HG03097 (cell line): ENCODE data around the gene MYH14.

Experiments
- ATAC-seq: cut with Tn5 transposase; IDR thresholded peaks from one replicate; pipeline ENCODE4 v1.9.1; 2021; ENCODE audit not compliant: unreplicated experiment, low FRiP score

MYH14 gene

GRCh38 chr19:50203281-50204080, at the start of gene MYH14:
Gene MYH14, plus strand, starts transcription at chr19:50203622. Its CDS starts 6,744 bp downstream, at chr19:50210366.
- no peak for ATAC-seq

- ATAC-seq: no peak
Measured at GRCh38 chr19:50154529-50154928, 48.9 kb upstream of the MYH14 start.

GRCh38 chr19:50155520-50156109, 47.8 kb upstream of the MYH14 start:
- no peak for ATAC-seq

- no peak for ATAC-seq
Measured at GRCh38 chr19:50158577-50158976, 44.8 kb upstream of the MYH14 start.

- ATAC-seq: no peak
Measured at GRCh38 chr19:50159078-50159477, 44.3 kb upstream of the MYH14 start.

GRCh38 chr19:50162988-50163387, 40.4 kb upstream of the MYH14 start, which contains the start of gene IZUMO2:
Gene IZUMO2, minus strand, starts transcription at chr19:50163281. Its CDS starts 87 bp downstream, at chr19:50163194.
- ATAC-seq: no peak

- no peak for ATAC-seq
Measured at GRCh38 chr19:50167314-50167721, 36.1 kb upstream of the MYH14 start.

- ATAC-seq: no peak
Measured at GRCh38 chr19:50171752-50172151, 31.7 kb upstream of the MYH14 start.

- no peak for ATAC-seq
Measured at GRCh38 chr19:50172726-50173125, 30.7 kb upstream of the MYH14 start.

- ATAC-seq: no peak
Measured at GRCh38 chr19:50173127-50173526, 30.3 kb upstream of the MYH14 start.

GRCh38 chr19:50174100-50174793, 29.2 kb upstream of the MYH14 start:
- no peak for ATAC-seq

GRCh38 chr19:50175924-50176323, 27.5 kb upstream of the MYH14 start:
- ATAC-seq: no peak

- ATAC-seq: no peak
Measured at GRCh38 chr19:50176775-50177174, 26.6 kb upstream of the MYH14 start.

GRCh38 chr19:50178320-50178719, 25.1 kb upstream of the MYH14 start:
- no peak for ATAC-seq

- no peak for ATAC-seq
Measured at GRCh38 chr19:50178859-50179537, 24.4 kb upstream of the MYH14 start.

GRCh38 chr19:50181121-50181520, 22.3 kb upstream of the MYH14 start:
- no peak for ATAC-seq

GRCh38 chr19:50184196-50184595, 19.2 kb upstream of the MYH14 start:
- ATAC-seq: no peak

- no peak for ATAC-seq
Measured at GRCh38 chr19:50187937-50188336, 15.5 kb upstream of the MYH14 start.

- ATAC-seq: no peak
Measured at GRCh38 chr19:50189331-50189730, 14.1 kb upstream of the MYH14 start.

- ATAC-seq: no peak
Measured at GRCh38 chr19:50190439-50190891, 13.0 kb upstream of the MYH14 start.

GRCh38 chr19:50191216-50191615, 12.2 kb upstream of the MYH14 start:
- ATAC-seq: no peak
